ENCODE data around the gene BCL2L15. TPM values are rescaled to one million over a fixed set of nuclear protein-coding genes. Genes with fewer than 3 reads are reported as not detected.
"Not testable (repeated sequence)": the region's sequence is repeated elsewhere in the genome, so short reads cannot be mapped to it uniquely, and the experiment has no call there.

Gene BCL2L15
- total RNA-seq, 1 donor from 2014 or later = not detected

- DNase-seq (ENCODE audit: missing footprints); ATAC-seq; intact Hi-C loops (cut with DNase I): not testable (repeated sequence)
Observed at GRCh38 chr1:113852694-113853093, 34.7 kb downstream of the BCL2L15 start.

- ATAC-seq = no peak
- intact Hi-C loops (cut with DNase I) = no loop called here
- no peak for DNase-seq (ENCODE audit: missing footprints)
Observed at GRCh38 chr1:113850127-113850796, 37.1 kb downstream of the BCL2L15 start.

GRCh38 chr1:113849072-113849471 is 38.3 kb downstream of the BCL2L15 start:
- no peak for ATAC-seq
- intact Hi-C loops (cut with DNase I) = no loop called here

DNA sequence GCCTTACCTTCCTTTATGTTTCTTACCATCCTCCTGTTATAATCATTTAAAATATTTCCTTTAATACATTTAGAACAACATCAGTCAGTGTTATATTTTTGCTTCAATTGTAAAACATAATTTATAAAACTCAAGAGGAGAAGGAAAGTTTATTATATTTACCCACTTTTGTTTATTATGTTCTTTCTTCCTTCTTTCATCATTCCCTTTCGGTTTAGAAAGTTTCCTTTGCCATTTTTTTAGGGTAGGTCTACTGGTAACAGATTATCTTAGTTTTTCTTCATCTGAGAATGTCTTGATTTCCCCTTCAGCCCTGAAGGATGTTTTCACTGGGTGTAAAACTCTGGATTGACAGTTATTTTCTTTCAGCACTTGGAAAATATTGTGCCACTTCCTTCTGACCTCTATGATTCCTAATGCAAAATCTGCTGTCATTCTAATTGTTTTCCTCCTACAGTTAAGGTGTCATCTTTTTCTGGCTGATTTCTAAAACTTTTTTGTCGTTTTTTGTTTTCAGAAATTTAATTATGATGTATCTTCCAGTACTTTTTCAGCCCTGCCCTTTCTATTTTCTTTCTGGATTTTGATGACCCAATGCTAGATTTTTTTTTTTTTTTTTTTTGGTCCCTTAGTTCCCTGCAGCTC is 40.9 kb downstream of the BCL2L15 start:
- no peak for DNase-seq (ENCODE audit: missing footprints)
- ATAC-seq = no peak
- intact Hi-C loops (cut with DNase I) = no loop called here

More at GRCh38 chr1:113849072-113849471, 38.3 kb downstream of the BCL2L15 start:
- DNase-seq (ENCODE audit: missing footprints) = no peak

- ATAC-seq (no peak), DNase-seq (ENCODE audit: missing footprints) (no peak)
- intact Hi-C loops (cut with DNase I) = loop anchor here (5.0 kb wide), 1 partner anchor 66 kb away; the partner anchor contains the start of gene AP4B1
Observed at GRCh38 chr1:113836534-113836933, 50.8 kb downstream of the BCL2L15 start.

DNA sequence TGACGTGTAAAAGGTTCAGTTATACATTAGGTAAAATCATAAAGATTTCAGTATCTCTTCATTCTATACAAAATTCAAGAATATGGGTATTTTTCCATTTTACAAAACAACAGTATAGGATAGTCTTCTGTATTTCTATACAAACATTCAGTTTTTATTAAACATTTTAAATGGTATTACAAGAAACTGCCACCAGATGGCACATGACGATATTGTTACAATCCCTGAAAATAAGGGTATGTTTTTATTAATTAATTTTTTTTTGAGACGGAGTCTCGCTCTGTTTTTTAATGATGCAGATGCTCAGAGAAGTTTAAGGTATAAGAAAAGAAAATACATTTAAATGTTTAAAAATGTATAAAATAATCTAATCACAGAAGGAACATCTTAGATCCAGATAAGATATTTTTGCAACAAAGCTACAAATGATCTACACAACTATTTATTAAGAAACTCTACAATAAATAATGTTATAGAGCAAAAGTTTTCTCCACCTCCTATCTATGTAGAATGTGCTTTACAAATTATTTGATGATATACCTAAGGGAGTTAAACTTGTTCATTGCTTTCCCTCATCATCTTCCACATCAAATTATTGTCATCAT is 51.6 kb downstream of the BCL2L15 start:
- no peak for ATAC-seq
- no peak for DNase-seq (ENCODE audit: missing footprints)
- intact Hi-C loops (cut with DNase I) = loop anchor here (5.0 kb wide), 1 partner anchor 67 kb away; the partner anchor contains the start of gene AP4B1

DNA sequence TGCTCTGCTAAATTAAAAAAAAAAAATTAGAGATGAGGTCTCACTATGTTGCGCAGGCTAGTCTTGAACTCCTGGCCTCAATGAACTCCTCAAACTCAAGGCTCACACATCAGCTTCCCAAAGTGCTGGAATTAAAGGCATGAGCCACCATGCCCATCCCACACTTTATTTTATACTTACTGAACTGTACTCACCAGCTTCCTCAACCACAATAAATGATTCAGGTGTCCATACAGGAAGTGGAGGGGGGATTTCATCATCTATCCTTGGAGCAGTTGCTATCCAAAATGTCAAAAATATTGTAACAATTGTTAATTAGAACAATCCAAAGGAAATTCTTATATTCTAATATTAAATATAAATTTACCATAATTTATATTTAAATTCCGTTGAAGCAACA is 52.7 kb downstream of the BCL2L15 start:
- intact Hi-C loops (cut with DNase I) = loop anchor here (5.0 kb wide), 3 partner anchors 68 to 448 kb away; partner anchors contain the start of genes AP4B1 and OLFML3
- DNase-seq (ENCODE audit: missing footprints) (no peak), ATAC-seq (no peak)

Other genes with a start within 250 kb of the BCL2L15 start
- gene PHTF1, start 128.1 kb downstream of the BCL2L15 start, total RNA-seq = 6.4 TPM
- gene RSBN1, start 75.1 kb downstream of the BCL2L15 start, total RNA-seq = 10.1 TPM
- 0.43 TPM for gene PTPN22, start 15.9 kb downstream of the BCL2L15 start, total RNA-seq
- gene AP4B1, start 17.2 kb upstream of the BCL2L15 start, total RNA-seq = 12.2 TPM
- 2.4 TPM for gene DCLRE1B, start 17.7 kb upstream of the BCL2L15 start, total RNA-seq
- gene HIPK1, start 41.7 kb upstream of the BCL2L15 start, total RNA-seq = 50.3 TPM
- gene OLFML3, start 91.9 kb upstream of the BCL2L15 start, total RNA-seq = 13.8 TPM